K562 (cell line): ENCODE measurements around the gene PTOV1. TPM values are rescaled to one million over a fixed set of nuclear protein-coding genes. Genes with fewer than 3 reads are reported as not detected.
A peak's percentile ranks its signal among the peaks of the same experiment; 100 is the strongest.

ENCODE experiments used
- EHMT2 ChIP-seq: fragments of 450-650 bp; IDR thresholded peaks from 2 replicates; pipeline ENCODE4 v1.6.1; 2018; ENCODE audit warnings: antibody characterized with exemption
- GABPB1 ChIP-seq: sonication (generic); formaldehyde crosslinking; IDR thresholded peaks from 2 replicates; pipeline ENCODE4 v1.8.0; 2022; ENCODE audit warnings: mild to moderate bottlenecking, missing genetic modification reagents
- MBD2 ChIP-seq: sonication (generic); IDR thresholded peaks from 2 replicates; pipeline ENCODE4 v1.6.1; 2016; ENCODE audit warnings: low read depth, borderline replicate concordance
- MEF2D ChIP-seq: conservative IDR thresholded peaks from 2 replicates; pipeline ENCODE4 v1.6.1; 2016; ENCODE audit warnings: low read depth, missing genetic modification characterization, missing compliant biosample characterization
- PHB ChIP-seq: fragments of 250-450 bp; sonication (Bioruptor Pico); IDR thresholded peaks from 2 replicates; pipeline ENCODE4 v1.5.0; 2021
- PHF8 ChIP-seq: fragments of 200-600 bp; sonication (generic); IDR thresholded peaks from 2 replicates; pipeline ENCODE4 v1.6.1; 2012; ENCODE audit warnings: mixed run types, mild to moderate bottlenecking, inconsistent platforms, low read length, moderate library complexity, borderline replicate concordance
- POU5F1 ChIP-seq: fragments of 150-350 bp; IDR thresholded peaks from 2 replicates; pipeline ENCODE4 v1.6.1; 2014; ENCODE audit warnings: borderline replicate concordance, low read length, low read depth, mild to moderate bottlenecking; ENCODE audit not compliant: partially characterized antibody
- SIRT6 ChIP-seq: IDR thresholded peaks from one replicate; pipeline ENCODE4 v1.6.1; 2012; ENCODE audit warnings: low read depth, mild to moderate bottlenecking, control low read depth, inconsistent platforms, low read length, moderate library complexity
- SREBF1 ChIP-seq: fragments of 150-350 bp; IDR thresholded peaks from 2 replicates; pipeline ENCODE4 v1.6.1; 2014; ENCODE audit warnings: antibody characterized with exemption, low read depth, low read length, borderline replicate concordance
- STAT5B ChIP-seq: fragments of 250-450 bp; sonication (Bioruptor Pico); IDR thresholded peaks from 2 replicates; pipeline ENCODE4 v1.8.0; 2021; ENCODE audit warnings: mild to moderate bottlenecking, inconsistent platforms
- ZNF507 ChIP-seq: conservative IDR thresholded peaks from 2 replicates; pipeline ENCODE4 v1.6.1; 2017; ENCODE audit warnings: missing genetic modification characterization, missing compliant biosample characterization
- ZNF707 ChIP-seq: fragments of 250-450 bp; sonication (Bioruptor Pico); conservative IDR thresholded peaks from 2 replicates; pipeline ENCODE4 v1.8.0; 2022; ENCODE audit warnings: inconsistent platforms, mild to moderate bottlenecking, moderate library complexity
- polyA plus RNA-seq, 8 experiments: library from polyadenylated mRNA; depleted of rRNA in 4 of 8; stranded (reverse) in 5 of 8; unstranded in 3 of 8; fragments of >200 nt; fragmentation: Nextera tagmentation in 2 of 8; fragmentation: Illumina TruSeq in 1 of 8; extraction: Ambion mirVana in 2 of 8; extraction: Trizol in 1 of 8; gene quantifications; 2 replicates each; pipeline versions ENCODE4 v1.2.1 to v1.2.3, GENCODE V29; 2011 to 2014; ENCODE audit warnings: inconsistent platforms in 1 of 8, missing spikeins in 1 of 8
- total RNA-seq, 7 experiments: library from RNA; depleted of rRNA in 6 of 7; stranded (reverse); fragments of >200 nt in 6 of 7; fragmentation: Illumina TruSeq in 2 of 7; extraction: Trizol in 2 of 7; gene quantifications; 2 replicates each; pipeline versions ENCODE4 v1.2.1 to v1.2.3, GENCODE V29; 2011 to 2021; ENCODE audit warnings: low replicate concordance in 1 of 7
- TF ChIP-seq, protein P1 (sequence below): conservative IDR thresholded peaks from 2 replicates; pipeline ENCODE4 v1.6.1; 2011; ENCODE audit warnings: low read depth, mild to moderate bottlenecking, low read length; ENCODE audit not compliant: control insufficient read depth
- TF ChIP-seq, protein P2 (sequence below): fragments of 200-800 bp; sonication (Bioruptor generic); IDR thresholded peaks from 2 replicates; pipeline ENCODE4 v1.6.1; 2017; ENCODE audit warnings: missing genetic modification characterization, missing compliant biosample characterization
- TF ChIP-seq, protein P3 (sequence below): sonication (generic); formaldehyde crosslinking; IDR thresholded peaks from 2 replicates; pipeline ENCODE4 v1.8.0; 2023; ENCODE audit warnings: mild to moderate bottlenecking, missing genetic modification reagents

PTOV1 gene
- total and polyA plus RNA-seq, 9 of the 15 experiments (the other 6 are each of a cell fraction or from before 2014, with no cell fraction given) = 4.9 to 169 (median 43.5) TPM

- no peak for TF ChIP-seq SIRT6
- no peak for TF ChIP-seq ZNF507 (tag)
- peak; percentile 43 for TF ChIP-seq POU5F1
- peak; percentile 84 for TF ChIP-seq PHF8
- TF ChIP-seq STAT5B (CRISPR knock-in tag) = no peak
- peak; percentile 97 for TF ChIP-seq MBD2
- TF ChIP-seq, protein P1, sequence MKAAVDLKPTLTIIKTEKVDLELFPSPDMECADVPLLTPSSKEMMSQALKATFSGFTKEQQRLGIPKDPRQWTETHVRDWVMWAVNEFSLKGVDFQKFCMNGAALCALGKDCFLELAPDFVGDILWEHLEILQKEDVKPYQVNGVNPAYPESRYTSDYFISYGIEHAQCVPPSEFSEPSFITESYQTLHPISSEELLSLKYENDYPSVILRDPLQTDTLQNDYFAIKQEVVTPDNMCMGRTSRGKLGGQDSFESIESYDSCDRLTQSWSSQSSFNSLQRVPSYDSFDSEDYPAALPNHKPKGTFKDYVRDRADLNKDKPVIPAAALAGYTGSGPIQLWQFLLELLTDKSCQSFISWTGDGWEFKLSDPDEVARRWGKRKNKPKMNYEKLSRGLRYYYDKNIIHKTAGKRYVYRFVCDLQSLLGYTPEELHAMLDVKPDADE = 0 out of 2 replicates have a peak, but pooled peaks have one; percentile 3
- peak; percentile 97 for TF ChIP-seq GABPB1 (CRISPR knock-in tag)
- 0 out of 2 replicates have a peak, but pooled peaks have one; percentile 32 for TF ChIP-seq MEF2D (tag)
- no peak for TF ChIP-seq PHB (CRISPR knock-in tag)
- peak; percentile 9; the same call in 1 of the 2 replicates for TF ChIP-seq EHMT2
- peak; percentile 97 for TF ChIP-seq SREBF1
- TF ChIP-seq, protein P2, sequence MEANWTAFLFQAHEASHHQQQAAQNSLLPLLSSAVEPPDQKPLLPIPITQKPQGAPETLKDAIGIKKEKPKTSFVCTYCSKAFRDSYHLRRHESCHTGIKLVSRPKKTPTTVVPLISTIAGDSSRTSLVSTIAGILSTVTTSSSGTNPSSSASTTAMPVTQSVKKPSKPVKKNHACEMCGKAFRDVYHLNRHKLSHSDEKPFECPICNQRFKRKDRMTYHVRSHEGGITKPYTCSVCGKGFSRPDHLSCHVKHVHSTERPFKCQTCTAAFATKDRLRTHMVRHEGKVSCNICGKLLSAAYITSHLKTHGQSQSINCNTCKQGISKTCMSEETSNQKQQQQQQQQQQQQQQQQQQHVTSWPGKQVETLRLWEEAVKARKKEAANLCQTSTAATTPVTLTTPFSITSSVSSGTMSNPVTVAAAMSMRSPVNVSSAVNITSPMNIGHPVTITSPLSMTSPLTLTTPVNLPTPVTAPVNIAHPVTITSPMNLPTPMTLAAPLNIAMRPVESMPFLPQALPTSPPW (CRISPR knock-in tag) = peak; percentile 99
- no peak for TF ChIP-seq ZNF707
- TF ChIP-seq, protein P3, sequence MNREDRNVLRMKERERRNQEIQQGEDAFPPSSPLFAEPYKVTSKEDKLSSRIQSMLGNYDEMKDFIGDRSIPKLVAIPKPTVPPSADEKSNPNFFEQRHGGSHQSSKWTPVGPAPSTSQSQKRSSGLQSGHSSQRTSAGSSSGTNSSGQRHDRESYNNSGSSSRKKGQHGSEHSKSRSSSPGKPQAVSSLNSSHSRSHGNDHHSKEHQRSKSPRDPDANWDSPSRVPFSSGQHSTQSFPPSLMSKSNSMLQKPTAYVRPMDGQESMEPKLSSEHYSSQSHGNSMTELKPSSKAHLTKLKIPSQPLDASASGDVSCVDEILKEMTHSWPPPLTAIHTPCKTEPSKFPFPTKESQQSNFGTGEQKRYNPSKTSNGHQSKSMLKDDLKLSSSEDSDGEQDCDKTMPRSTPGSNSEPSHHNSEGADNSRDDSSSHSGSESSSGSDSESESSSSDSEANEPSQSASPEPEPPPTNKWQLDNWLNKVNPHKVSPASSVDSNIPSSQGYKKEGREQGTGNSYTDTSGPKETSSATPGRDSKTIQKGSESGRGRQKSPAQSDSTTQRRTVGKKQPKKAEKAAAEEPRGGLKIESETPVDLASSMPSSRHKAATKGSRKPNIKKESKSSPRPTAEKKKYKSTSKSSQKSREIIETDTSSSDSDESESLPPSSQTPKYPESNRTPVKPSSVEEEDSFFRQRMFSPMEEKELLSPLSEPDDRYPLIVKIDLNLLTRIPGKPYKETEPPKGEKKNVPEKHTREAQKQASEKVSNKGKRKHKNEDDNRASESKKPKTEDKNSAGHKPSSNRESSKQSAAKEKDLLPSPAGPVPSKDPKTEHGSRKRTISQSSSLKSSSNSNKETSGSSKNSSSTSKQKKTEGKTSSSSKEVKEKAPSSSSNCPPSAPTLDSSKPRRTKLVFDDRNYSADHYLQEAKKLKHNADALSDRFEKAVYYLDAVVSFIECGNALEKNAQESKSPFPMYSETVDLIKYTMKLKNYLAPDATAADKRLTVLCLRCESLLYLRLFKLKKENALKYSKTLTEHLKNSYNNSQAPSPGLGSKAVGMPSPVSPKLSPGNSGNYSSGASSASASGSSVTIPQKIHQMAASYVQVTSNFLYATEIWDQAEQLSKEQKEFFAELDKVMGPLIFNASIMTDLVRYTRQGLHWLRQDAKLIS (CRISPR knock-in tag) = peak; percentile 62; the same call in 1 of the 2 replicates
Measured at GRCh38 chr19:49877020-49877878, 26.3 kb downstream of the PTOV1 start, which contains the start of the genes AKT1S1 and TBC1D17 (continued).
